ENCODE measurements around the gene RUSC2.
A peak's percentile ranks its signal among the peaks of the same experiment; 100 is the strongest.

Gene RUSC2, protein sequence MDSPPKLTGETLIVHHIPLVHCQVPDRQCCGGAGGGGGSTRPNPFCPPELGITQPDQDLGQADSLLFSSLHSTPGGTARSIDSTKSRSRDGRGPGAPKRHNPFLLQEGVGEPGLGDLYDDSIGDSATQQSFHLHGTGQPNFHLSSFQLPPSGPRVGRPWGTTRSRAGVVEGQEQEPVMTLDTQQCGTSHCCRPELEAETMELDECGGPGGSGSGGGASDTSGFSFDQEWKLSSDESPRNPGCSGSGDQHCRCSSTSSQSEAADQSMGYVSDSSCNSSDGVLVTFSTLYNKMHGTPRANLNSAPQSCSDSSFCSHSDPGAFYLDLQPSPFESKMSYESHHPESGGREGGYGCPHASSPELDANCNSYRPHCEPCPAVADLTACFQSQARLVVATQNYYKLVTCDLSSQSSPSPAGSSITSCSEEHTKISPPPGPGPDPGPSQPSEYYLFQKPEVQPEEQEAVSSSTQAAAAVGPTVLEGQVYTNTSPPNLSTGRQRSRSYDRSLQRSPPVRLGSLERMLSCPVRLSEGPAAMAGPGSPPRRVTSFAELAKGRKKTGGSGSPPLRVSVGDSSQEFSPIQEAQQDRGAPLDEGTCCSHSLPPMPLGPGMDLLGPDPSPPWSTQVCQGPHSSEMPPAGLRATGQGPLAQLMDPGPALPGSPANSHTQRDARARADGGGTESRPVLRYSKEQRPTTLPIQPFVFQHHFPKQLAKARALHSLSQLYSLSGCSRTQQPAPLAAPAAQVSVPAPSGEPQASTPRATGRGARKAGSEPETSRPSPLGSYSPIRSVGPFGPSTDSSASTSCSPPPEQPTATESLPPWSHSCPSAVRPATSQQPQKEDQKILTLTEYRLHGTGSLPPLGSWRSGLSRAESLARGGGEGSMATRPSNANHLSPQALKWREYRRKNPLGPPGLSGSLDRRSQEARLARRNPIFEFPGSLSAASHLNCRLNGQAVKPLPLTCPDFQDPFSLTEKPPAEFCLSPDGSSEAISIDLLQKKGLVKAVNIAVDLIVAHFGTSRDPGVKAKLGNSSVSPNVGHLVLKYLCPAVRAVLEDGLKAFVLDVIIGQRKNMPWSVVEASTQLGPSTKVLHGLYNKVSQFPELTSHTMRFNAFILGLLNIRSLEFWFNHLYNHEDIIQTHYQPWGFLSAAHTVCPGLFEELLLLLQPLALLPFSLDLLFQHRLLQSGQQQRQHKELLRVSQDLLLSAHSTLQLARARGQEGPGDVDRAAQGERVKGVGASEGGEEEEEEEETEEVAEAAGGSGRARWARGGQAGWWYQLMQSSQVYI (N-terminal part only)

DNA sequence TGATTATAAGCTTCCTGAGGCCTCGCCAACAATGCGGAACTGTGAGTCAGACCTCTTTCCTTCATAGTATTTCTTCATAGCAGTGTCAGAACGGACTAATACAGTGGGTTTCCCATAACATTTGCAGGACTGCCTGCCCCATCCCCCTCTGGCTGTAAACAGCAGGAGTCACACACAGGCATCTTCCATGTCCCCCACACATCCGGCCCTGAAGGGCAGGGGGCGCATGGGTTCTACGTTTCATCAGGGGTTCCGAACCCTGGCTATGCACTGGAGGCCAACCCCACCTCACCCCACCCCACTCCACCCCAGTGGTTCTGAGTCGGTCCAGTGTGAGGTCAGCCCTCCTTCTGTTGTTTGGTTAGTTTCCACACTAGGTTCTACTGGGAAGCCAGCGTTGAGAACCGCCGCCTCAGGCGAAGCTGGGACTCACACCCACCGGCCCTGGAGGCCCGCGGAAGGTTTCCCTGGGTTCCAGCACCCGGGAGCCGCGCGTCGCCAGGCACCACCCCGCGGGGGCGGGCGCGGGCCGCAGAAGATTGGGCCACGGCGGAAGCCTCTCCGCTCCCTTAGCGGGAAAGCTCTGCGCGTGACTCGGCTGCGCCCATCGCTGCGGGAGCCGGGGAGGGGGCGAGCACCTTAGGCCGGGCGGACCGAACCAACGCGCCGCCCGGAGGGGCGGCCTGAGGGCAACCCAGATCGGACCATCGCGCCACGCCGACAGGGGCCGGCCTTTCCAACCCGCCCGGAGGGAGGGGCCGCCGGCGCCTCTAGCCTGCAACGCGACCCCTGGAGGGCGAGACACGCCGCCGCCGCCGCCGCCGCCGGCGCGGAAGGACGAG lies at the start of gene RUSC2:
Gene RUSC2, plus strand, starts transcription at position 799 of the 842 bp plus-strand sequence. CDS start 56,411 bp downstream, outside the sequence.
- DNase-seq: peak; percentile 55 to 57

DNA sequence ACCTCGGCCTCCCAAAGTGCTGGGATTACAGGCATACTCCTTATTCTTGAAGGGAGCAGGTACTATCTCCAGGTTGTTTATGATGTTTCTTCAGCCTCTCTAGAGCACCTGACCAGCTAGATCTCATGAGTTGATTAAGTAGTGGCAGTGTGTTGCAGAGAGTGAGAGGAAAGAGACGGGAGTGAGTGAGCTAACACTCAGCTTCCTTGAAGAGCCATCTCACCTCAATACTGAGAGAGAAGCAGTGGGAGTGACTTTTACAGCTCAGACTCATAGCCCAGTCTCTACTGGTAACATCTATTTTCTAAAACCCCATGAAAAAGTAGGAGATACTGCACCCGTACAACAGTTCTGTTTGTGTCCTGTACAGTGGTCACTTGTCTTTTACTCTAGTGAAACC lies 43.9 kb upstream of the RUSC2 start:
- DNase-seq: no peak

DNA sequence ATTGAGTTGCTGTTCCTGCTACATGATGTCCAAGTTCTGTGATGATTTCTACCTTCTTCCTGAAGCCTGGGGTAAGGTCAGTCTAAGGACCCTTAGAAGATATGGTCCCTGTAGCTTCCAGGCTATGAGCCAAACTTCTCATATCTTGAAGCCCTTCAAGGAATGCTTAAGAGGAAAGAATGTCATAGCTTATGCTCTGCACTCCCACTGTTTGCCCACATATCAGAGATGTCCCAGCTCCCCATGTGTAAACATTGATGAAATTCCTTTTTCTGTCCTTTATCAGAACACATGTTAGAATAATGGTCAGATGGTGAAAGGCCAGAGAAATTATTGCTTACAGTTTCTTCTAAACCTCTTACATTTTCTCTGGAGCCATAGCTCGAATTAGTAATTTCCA lies 41.4 kb upstream of the RUSC2 start:
- no peak for DNase-seq

DNA sequence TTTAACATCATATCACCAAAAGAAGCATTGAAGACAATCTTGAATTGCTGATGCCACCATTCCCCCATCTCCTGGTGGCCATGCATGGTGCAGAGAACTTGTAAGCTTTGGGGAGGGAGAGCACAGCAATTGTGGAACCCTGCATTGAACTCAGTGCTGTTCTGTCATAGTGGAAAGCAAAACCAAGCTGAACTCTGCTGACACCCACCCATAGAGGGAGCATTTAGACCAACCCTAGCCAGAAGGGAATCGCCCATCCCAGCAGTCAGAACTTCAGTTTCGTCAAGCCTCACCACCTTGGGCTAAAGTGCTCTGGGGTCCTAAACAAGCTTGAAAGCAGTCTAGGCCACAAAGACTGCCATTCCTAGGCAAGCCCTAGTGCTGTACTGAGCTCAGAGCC lies 37.4 kb upstream of the RUSC2 start:
- no peak for DNase-seq

DNA sequence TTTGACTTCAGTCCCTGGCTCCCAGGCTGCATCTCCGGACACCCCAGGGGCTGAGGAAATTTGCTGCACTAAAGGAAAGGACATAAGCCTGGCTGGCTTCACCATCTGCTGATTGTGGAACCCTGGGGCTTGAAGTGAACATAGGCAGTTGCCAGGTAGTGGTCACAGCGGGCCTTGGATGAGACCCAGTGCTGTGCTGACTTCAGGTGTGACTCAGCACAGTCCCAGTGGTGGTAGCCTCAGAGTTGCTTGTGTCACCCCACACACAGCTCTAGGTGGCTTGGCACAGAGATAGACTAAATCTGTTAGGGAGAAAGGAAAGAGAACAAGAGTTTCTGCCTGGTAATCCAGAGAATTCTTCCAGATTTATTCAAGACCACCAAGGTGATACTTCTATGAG lies 36.1 kb upstream of the RUSC2 start:
- DNase-seq: no peak

DNA sequence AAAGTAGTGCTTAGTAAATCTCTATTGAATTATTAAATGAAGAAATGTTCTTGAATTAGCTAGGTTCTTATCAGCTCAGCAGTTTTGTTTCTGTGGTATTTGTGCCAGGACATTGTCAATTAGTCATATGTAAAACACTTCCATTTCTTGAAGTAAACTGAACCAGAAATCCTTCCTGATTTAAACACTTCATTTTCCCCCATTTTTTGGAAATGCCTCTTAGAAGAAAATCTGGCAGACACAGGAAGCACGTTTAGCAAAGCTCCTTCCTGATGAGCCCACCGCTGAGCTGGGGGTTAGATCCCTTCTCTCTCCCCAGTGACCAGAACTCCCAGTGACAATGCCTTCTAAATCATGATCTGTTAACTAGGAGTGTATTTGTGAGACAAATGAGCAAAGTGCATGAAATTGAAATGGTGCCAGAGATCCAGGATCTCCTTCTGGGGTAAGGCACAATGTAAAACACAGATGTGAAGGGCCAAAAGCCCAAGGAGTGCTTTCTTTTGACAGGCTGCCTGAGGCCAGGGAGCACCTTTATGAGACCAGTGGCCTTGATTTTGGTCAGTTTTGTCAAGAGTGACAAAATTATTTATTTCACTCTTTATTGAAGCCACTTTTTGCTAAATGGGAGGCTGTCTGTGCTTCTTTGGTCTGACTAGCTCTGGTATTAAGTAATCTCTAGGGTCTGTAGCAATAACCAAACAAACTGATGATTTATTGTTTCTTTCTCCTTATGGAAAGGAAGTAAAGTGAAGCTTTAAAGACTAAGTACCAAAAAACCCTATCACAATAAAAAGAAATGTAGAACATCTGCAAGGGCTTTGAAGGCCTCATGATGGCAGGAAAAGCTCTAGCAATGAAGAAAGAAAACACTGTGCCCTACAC lies 25.5 kb upstream of the RUSC2 start:
- no peak for DNase-seq

DNA sequence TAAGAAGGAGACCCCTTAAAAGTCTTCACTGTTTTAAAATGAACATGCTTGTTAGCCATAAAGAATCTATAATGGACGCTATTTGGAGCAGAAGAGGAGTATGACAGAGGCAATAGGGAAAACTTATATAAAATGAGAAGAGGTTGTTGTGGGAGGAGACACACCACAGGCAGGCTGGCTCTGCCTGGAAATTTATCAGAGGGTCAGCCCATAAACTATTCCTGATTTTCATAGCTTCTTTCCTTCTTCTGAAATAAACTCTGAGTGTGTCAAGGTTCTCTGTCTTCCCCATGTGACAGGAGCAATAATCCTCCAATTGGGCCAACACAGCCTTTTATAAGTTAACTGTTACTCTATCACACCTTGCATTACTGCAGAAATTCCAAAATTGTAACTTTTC lies 19.6 kb upstream of the RUSC2 start:
- DNase-seq: no peak

DNA sequence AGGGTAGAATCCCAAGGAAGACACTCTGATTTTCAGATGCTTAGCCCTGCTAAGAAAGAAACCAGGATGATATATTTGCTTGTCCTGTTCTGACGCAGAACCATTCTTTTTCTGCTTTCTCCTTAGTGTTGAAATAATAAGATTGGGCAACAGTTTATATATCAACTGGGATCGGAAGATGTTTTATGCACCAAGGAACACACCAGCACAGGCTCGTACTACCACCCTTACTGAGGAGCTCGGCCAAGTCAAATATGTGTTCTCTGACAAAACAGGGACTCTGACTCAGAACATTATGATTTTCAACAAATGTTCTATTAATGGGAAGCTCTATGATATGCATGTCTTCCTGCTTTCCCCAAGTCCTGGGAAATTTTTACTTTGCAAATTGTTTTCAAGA lies 19.0 kb upstream of the RUSC2 start:
- DNase-seq: no peak

DNA sequence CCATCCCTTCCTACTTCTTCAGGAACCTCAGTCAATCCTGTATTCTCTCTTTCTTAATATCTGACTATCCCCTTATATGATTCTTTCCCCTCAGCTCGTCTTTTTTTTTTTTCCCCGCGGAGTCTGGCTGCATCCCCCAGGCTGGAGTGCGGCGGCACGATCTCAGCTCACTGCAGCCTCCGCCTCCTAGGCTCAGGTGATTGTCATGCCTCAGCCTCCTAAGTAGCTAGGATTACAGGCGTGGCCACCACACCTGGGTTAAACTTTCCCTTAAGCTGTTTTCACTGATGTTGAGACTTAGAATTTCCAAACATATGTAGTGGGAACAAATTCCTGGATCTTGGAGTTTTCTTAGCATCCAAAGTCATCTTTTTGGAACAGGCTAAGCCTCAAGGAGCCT lies 13.3 kb upstream of the RUSC2 start:
- DNase-seq: no peak

DNA sequence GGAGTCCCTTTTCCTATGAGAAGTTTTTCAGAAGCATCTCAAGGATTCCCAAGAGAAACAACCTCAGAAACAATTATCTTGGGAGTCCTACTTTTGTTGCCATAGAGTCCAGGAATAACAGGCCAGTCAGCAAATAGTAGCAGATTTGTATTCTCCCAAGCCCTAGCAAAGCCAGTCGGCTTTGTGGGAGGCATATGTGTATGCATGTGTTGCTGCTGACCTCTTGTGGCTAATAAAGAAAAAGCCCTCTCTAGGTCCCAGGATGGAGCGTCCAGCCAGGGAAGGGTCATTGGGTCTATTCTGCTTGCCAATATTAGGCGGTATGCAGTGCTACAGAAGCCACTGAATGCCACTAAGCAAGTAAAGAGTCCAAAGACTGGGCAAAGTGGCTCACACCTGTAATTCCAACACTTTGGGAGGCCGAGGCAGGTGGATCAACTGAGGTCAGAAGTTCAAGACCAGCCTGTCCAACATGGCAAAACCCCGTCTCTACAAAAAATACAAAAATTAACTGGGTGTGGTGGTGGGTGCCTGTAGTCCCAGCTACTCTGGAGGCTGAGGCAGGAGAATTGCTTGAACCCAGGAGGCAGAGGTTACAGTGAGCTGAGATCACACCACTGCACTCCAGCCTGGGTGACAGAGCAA lies 12.6 kb upstream of the RUSC2 start:
- DNase-seq: peak; percentile 16 to 40

DNA sequence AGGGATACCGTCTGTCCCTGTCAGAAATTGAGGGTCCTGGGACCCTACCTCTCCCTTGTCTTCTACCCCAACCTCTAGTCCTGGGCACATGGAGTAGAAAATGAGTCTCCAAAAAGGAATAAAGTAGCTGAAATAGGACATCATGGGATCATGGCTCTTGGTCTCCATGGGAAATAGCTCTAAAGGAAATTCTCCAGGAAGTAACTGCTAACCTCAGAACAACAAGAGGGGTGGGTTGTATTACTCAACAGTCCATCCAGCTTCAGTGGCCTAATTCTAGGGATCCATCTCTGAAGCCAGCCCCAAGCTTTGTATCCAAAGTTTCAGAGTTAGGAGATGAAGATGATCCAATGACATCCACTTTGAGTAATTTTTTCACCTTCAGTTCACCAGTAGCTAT lies 11.0 kb upstream of the RUSC2 start:
- DNase-seq: no peak

DNA sequence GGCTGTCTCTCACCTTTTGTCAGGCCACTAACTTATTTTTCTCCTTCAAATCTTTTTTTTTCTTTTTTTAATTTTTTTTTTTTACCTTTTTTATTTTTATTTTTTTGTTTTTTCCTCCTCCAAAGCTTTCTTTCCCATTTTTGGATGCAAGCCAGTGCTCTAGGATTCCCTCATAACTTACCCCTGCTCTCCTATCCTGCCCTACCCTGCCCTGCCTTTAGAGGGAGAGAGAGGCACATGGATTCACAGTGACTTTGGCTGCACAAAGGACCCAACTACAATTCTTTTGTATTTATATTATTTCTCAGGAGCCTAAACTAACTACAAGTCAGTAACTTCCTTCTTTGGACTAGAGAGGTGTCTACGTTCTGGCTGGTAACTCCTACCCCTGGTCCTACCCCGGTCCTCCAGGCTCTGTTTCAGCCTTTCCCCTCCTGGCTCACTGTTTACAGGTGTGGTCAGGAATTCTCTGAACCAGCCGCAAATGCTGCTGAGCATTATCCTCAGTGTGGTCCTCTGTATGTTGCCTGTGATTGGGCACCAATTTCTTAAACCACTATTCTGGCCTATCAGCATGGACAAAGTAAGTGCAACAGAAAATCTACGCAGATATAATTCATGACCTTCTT lies 8.4 kb upstream of the RUSC2 start:
- peak in 1 of 2 experiments; percentile 9 for DNase-seq

DNA sequence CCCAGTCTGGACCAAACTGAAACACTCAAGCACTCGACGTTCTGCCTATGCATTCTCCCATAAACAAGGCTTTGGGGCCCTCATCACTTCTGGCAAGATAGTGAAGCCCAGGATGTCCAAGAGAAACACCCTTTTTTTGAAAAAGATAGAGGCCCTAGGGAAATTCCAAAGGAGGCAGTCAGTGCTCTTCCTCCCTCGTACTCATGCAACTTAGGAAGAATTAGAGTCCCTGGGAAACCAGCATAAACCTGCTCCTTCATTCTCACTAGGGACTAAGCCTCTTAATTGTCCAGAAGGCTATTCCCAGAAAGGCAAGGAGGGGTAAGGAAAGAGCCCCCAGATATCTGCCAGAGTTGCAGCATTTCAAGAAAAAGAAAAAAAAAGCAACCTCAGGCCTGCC lies 7.8 kb upstream of the RUSC2 start:
- no peak for DNase-seq

DNA sequence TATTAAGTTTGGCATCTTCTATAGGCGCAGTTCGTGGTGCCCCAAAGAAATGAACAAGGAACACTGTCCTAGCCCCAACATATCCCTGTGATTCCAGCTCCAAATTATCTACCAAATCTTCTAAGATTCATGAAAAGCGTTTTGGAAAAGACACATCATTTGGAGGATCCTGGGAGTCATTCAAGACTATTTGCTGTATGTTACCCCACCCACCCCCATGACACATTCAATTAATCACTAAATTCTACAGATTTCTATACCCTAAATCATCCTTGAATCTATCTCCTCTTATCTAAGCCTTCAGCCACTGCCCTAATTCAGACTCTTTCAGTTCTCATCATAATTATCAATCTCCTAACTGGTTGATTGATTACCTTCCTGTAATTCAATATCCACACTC lies 5.5 kb upstream of the RUSC2 start:
- no peak for DNase-seq

DNA sequence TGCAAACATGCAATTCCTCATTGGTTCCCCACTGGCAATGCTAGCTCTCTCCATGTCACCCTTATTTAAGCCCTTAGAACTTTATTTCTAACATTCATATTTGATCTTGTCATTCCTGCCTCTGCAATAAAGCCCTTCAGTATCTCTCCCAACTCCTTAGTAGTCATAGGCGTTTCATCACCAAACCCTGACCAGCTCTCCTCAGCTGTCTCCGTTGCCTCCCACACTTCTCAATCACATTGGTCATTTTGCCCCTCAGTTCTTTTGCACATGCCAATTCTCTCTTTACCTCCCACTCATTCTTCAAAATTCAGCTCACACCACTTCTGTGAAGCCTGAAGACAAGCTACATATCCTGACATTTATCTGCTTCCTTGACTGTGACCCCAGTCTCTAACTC lies 2.8 kb upstream of the RUSC2 start:
- no peak for DNase-seq

DNA sequence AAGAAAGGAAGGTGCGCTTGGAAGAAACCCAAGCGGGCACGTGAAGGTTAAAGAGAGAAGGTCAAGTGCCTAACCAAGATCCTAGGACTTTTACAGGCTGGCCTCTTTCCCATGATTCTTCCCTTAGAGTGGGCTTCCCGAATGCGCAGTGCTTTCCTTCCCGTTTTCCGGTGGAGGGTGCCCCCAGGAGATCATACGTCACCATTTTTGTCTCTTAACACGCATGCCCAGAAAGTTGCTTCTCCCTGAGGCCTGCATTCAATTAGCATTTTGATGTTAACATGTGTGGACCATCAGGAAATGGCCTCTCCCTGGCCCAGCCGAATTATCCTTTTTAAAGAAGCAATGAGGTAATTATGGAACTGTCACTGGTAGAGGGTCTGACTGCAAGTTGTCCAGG lies 1.9 kb upstream of the RUSC2 start:
- DNase-seq: no peak

DNA sequence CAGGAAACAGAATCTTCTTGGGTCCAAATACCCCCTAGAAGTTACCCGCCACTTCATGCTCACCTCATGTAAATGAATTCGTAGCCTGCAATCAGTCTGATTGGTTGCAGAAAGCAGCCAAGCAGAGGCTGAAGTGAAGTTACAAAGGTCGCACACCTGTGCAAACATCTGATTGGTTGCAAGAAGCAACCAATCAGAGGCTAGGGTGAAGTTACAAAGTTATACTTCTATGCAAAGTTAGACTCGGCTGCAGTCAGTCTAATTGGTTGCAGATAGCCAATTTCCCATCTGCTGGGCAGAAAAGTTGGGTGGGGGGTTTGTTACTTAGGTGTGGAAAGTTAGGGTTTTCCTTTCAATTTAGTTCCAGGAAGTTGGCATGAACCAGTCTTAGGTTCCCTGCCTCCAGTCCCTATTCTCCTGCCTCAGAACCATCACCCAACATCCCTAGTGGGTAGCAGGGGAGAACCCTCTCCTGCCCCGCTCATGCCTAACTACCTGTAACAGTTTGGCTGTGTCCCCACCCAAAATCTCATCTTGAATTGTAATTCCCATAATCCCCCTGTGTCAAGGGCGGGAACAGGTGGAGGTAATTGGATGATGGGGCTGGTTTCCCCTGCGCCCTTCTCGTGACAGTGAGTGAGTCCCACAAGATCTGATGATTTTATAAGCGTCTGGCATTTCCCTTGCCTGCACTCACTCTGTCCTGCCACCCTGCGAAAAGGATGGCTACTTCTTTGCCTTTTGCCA lies 1.2 kb upstream of the RUSC2 start:
- DNase-seq: no peak

DNA sequence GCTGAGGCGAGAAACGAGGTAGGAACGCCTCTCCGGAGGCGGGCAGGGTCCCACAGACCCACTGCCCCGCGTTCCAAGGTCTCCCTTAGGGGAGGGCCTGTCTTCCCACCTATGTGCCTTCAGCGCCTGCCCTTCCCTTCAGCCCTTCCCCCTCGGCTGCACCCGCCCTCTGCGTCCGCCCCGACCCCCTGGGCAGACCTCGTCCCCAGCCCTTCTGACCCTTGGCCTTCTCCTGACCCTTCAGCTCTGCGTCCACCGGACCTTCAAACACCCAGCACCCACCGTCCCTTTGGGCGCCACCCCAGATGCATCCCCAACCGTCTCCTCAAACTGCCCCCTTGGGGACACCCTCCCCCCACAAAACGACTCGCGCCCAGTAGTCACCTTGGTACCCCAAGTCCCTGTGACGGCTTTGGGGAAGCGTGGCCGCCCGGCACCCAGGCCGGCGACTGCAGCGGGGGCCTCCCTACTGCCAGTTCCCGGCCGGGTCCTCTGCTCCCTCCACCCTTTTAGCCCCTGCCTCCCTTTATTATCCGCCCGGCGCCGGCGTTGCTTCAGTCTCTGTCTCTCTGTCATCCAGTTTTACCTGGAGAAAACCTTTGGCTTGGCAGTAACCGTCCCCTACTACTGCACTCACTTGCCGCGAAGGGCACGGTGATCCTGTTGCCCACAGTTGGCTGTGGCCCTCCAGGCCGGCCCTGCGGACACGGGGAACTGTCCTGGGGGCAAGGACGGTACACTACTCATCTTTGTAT lies 421 bp downstream of the RUSC2 start:
- DNase-seq: no peak

Measured in SHP77 (cell line).